ENCODE measurements around the gene MYO16.

Gene MYO16

GRCh38 chr13:108734676-108735075 is 105.3 kb downstream of the MYO16 start (continued):
- TF ChIP-seq ZNF473 (tag by site-specific recombination; IDR thresholded peaks at IDR 0.05) (no peak), ZFP37 (tag by site-specific recombination; IDR thresholded peaks at IDR 0.05) (no peak), ZNF157 (tag by site-specific recombination; IDR thresholded peaks at IDR 0.05) (no peak)

- no peak overlapping the region for H3K4me3 ChIP-seq (ENCODE audit: low read depth, low read length)
- no peaks in the 10 kb centered on the region for H3K9me3 ChIP-seq (ENCODE audit: control insufficient read depth, insufficient read depth, low read depth, low read length)
- TF ChIP-seq ZNF677 (tag by site-specific recombination; IDR thresholded peaks at IDR 0.05) (no peak), AEBP2 (tag by site-specific recombination; IDR thresholded peaks at IDR 0.05; ENCODE audit: borderline replicate concordance) (no peak)
- H3K36me3 ChIP-seq (ENCODE audit: control insufficient read depth in 2 of 2, insufficient read depth in 1 of 2, low read length in 2 of 2): no peaks in the 10 kb centered on the region
- H3K27ac ChIP-seq (ENCODE audit: extremely low read depth, low read depth, low read length): no peak overlapping the region
- POLR2A ChIA-PET: no interaction called here
- no peaks in the 10 kb centered on the region for H3K4me1 ChIP-seq (ENCODE audit: control insufficient read depth, insufficient read depth, low read length)
- CTCF ChIA-PET: no interaction called here
Measured at GRCh38 chr13:108741930-108742329, 112.5 kb downstream of the MYO16 start.

- ChIA-PET POLR2A (no interaction called here), CTCF (interaction anchor here (0.7 kb wide), 1 partner anchor 1000 kb away, joined by 4 read pairs; no protein-coding TSS in a partner anchor)
- Histone ChIP-seq H3K36me3 (ENCODE audit: control insufficient read depth in 2 of 2, insufficient read depth in 1 of 2, low read length in 2 of 2) (no peaks in the 10 kb centered on the region), H3K9me3 (ENCODE audit: control insufficient read depth, insufficient read depth, low read depth, low read length) (no peaks in the 10 kb centered on the region), H3K27ac (ENCODE audit: extremely low read depth, low read depth, low read length) (no peak overlapping the region), H3K4me1 (ENCODE audit: control insufficient read depth, insufficient read depth, low read length) (no peaks in the 10 kb centered on the region), H3K4me3 (ENCODE audit: low read depth, low read length) (no peak overlapping the region)
- TF ChIP-seq OSR2 (tag by site-specific recombination; IDR thresholded peaks at IDR 0.05): no peak
Measured at GRCh38 chr13:108742701-108743451, 113.5 kb downstream of the MYO16 start.

- ChIA-PET POLR2A (no interaction called here), CTCF (no interaction called here)
- Histone ChIP-seq H3K36me3 (ENCODE audit: control insufficient read depth in 2 of 2, insufficient read depth in 1 of 2, low read length in 2 of 2) (no peaks in the 10 kb centered on the region), H3K4me1 (ENCODE audit: control insufficient read depth, insufficient read depth, low read length) (no peaks in the 10 kb centered on the region), H3K9me3 (ENCODE audit: control insufficient read depth, insufficient read depth, low read depth, low read length) (no peaks in the 10 kb centered on the region), H3K4me3 (ENCODE audit: low read depth, low read length) (no peak overlapping the region), H3K27ac (ENCODE audit: extremely low read depth, low read depth, low read length) (no peak overlapping the region)
- TF ChIP-seq YY1 (tag by site-specific recombination; IDR thresholded peaks at IDR 0.05) (no peak), ZNF692 (tag by site-specific recombination; IDR thresholded peaks at IDR 0.05) (no peak), ZNF747 (tag by site-specific recombination; IDR thresholded peaks at IDR 0.05) (no peak)
Measured at GRCh38 chr13:108743522-108743921, 114.1 kb downstream of the MYO16 start.

GRCh38 chr13:108747843-108748242 is 118.4 kb downstream of the MYO16 start:
- H3K36me3 ChIP-seq (ENCODE audit: control insufficient read depth in 2 of 2, insufficient read depth in 1 of 2, low read length in 2 of 2): no peaks in the 10 kb centered on the region
- ChIA-PET CTCF (no interaction called here), POLR2A (no interaction called here)
- no peak overlapping the region for H3K4me3 ChIP-seq (ENCODE audit: low read depth, low read length)
- TF ChIP-seq ZNF518A (tag by site-specific recombination; conservative IDR thresholded peaks at IDR 0.05; ENCODE audit: low read depth) (no peak), ZSCAN5A (tag by site-specific recombination; IDR thresholded peaks at IDR 0.05) (no peak)
- no peaks in the 10 kb centered on the region for H3K9me3 ChIP-seq (ENCODE audit: control insufficient read depth, insufficient read depth, low read depth, low read length)
- H3K4me1 ChIP-seq (ENCODE audit: control insufficient read depth, insufficient read depth, low read length): no peaks in the 10 kb centered on the region
- no peak overlapping the region for H3K27ac ChIP-seq (ENCODE audit: extremely low read depth, low read depth, low read length)

Measured in HEK293 (cell line).